SK-MEL-5 (cell line): ENCODE data around the gene CSNK1D. TPM values are rescaled to one million over a fixed set of nuclear protein-coding genes. Genes with fewer than 3 reads are reported as not detected.
"Not testable (repeated sequence)": the region's sequence is repeated elsewhere in the genome, so short reads cannot be mapped to it uniquely, and the experiment has no call there.

Source experiments
- DNase-seq: peaks from one replicate; pipeline ENCODE4 v3.0.0-alpha.2; 2016; ENCODE audit warnings: low read depth, low spot score
- in situ Hi-C: cut with HindIII; loops from 2 replicates; pipeline ENCODE4 v1.10.0; 2016; ENCODE audit warnings: low sequenced_read_pairs, high pct_unique_total_duplicates, low pct_unique_long_range_greater_than_20kb
- total RNA-seq: library from RNA; depleted of rRNA; stranded (reverse); fragments of >200 nt; shearing (Covaris generic); gene quantifications from 2 replicates; pipeline ENCODE4 v1.2.3, GENCODE V29; 2014; rRNA removed

Gene CSNK1D
- total RNA-seq, 1 experiment from 2014 or later: 23.6 TPM

GRCh38 chr17:82200743-82201497 lies 72.6 kb downstream of the CSNK1D start:
- DNase-seq: no peak
- in situ Hi-C loops: loop anchor here (10.0 kb wide), 1 partner anchor 146 kb away; the partner anchor contains the start of genes GPS1 and RFNG

- no peak for DNase-seq
- in situ Hi-C loops: loop anchor here (10.0 kb wide), 1 partner anchor 145 kb away; the partner anchor contains the start of genes GPS1 and RFNG
Observed at GRCh38 chr17:82200135-82200534, 73.4 kb downstream of the CSNK1D start.

- DNase-seq: no peak
- in situ Hi-C loops: no loop called here
Observed at GRCh38 chr17:82199496-82199895, 74.0 kb downstream of the CSNK1D start.

GRCh38 chr17:82198092-82198491 lies 75.4 kb downstream of the CSNK1D start:
- no peak for DNase-seq
- in situ Hi-C loops: no loop called here

GRCh38 chr17:82195675-82196672 lies 77.5 kb downstream of the CSNK1D start:
- DNase-seq: no peak
- in situ Hi-C loops: no loop called here

- in situ Hi-C loops: no loop called here
- DNase-seq: no peak
Observed at GRCh38 chr17:82194765-82195164, 78.7 kb downstream of the CSNK1D start.

- no peak for DNase-seq
- in situ Hi-C loops: no loop called here
Observed at GRCh38 chr17:82193520-82194220, 79.8 kb downstream of the CSNK1D start.

GRCh38 chr17:82193050-82193449 lies 80.5 kb downstream of the CSNK1D start:
- DNase-seq, in situ Hi-C loops: not testable (repeated sequence)

Other genes with a start within 250 kb of the CSNK1D start
- gene RAC3, start 242.0 kb downstream of the CSNK1D start, total RNA-seq: 38.0 and 45.8 TPM in 2 replicates
- gene DCXR, start 236.0 kb downstream of the CSNK1D start, total RNA-seq: 120 and 129 TPM in 2 replicates
- 29.2 and 29.3 TPM in 2 replicates for gene RFNG, start 221.9 kb downstream of the CSNK1D start, total RNA-seq
- 284 and 295 TPM in 2 replicates for gene GPS1, start 221.8 kb downstream of the CSNK1D start, total RNA-seq
- 182 and 198 TPM in 2 replicates for gene DUS1L, start 207.9 kb downstream of the CSNK1D start, total RNA-seq
- 147 and 184 TPM in 2 replicates for gene FASN, start 175.5 kb downstream of the CSNK1D start, total RNA-seq
- gene CCDC57, start 60.9 kb downstream of the CSNK1D start, total RNA-seq: 15.7 and 17.8 TPM in 2 replicates
- 9.6 and 12.8 TPM in 2 replicates for gene SLC16A3, start 44.7 kb downstream of the CSNK1D start, total RNA-seq
- not detected in 2 replicates for gene CD7, start 43.9 kb upstream of the CSNK1D start, total RNA-seq
- 0.37 and 0.50 TPM in 2 replicates for gene SECTM1, start 60.1 kb upstream of the CSNK1D start, total RNA-seq
- gene TEX19, start 85.5 kb upstream of the CSNK1D start, total RNA-seq: 0.05 and 0.19 TPM in 2 replicates
- not detected in 2 replicates for gene UTS2R, start 98.1 kb upstream of the CSNK1D start, total RNA-seq
- gene HEXD, start 144.6 kb upstream of the CSNK1D start, total RNA-seq: 4.4 and 7.9 TPM in 2 replicates
- gene OGFOD3, start 144.9 kb upstream of the CSNK1D start, total RNA-seq: 29.3 and 30.0 TPM in 2 replicates
- gene CYBC1, start 177.1 kb upstream of the CSNK1D start, total RNA-seq: 27.3 and 30.3 TPM in 2 replicates
- 49.9 and 55.4 TPM in 2 replicates for gene NARF, start 185.0 kb upstream of the CSNK1D start, total RNA-seq
- gene FOXK2, start 246.0 kb upstream of the CSNK1D start, total RNA-seq: 33.0 and 33.6 TPM in 2 replicates